ES-I3 (cell line): ENCODE measurements around the gene NKX2-3.
A peak's percentile ranks its signal among the peaks of the same experiment; 100 is the strongest.

Source experiments
- H3K36me3 ChIP-seq: 2 replicates; pipeline ENCODE4 v1.6.1; 2013; ENCODE audit warnings: mild to moderate bottlenecking, low read length, control low read depth, moderate library complexity; ENCODE audit not compliant: insufficient read depth
- H3K4me1 ChIP-seq: 2 replicates; pipeline ENCODE4 v1.6.1; 2013; ENCODE audit warnings: mild to moderate bottlenecking, control low read depth, low read length; ENCODE audit not compliant: insufficient read depth
- H3K9ac ChIP-seq: 2 replicates; pipeline ENCODE4 v1.6.1; 2013; ENCODE audit warnings: low read depth, mild to moderate bottlenecking, low read length, moderate library complexity
- H3K9me3 ChIP-seq: 2 replicates; pipeline ENCODE4 v1.6.1; 2013; ENCODE audit warnings: mild to moderate bottlenecking, low read length, moderate library complexity; ENCODE audit not compliant: control insufficient read depth, insufficient read depth

The NKX2-3 gene

GRCh38 chr10:99569253-99569939 lies 36.7 kb downstream of the NKX2-3 start:
- Histone ChIP-seq H3K9ac (peak overlapping the region; percentile 19; the same call in 1 of the 2 replicates), H3K4me1 (peaks cover 15% of the 10 kb centered on the region), H3K36me3 (no peaks in the 10 kb centered on the region), H3K9me3 (no peaks in the 10 kb centered on the region)

- Histone ChIP-seq H3K9ac (peak overlapping the region; percentile 10; the same call in 1 of the 2 replicates), H3K9me3 (no peaks in the 10 kb centered on the region), H3K36me3 (no peaks in the 10 kb centered on the region), H3K4me1 (peaks cover 15% of the 10 kb centered on the region)
Measured at GRCh38 chr10:99569961-99570360, 37.2 kb downstream of the NKX2-3 start.

- Histone ChIP-seq H3K9ac (no peak overlapping the region), H3K36me3 (no peaks in the 10 kb centered on the region), H3K4me1 (peaks cover 15% of the 10 kb centered on the region), H3K9me3 (no peaks in the 10 kb centered on the region)
Measured at GRCh38 chr10:99571816-99572215, 39.1 kb downstream of the NKX2-3 start.

- H3K4me1 ChIP-seq, result peaks cover 11% of the 10 kb centered on the region
- H3K9ac ChIP-seq, result no peak overlapping the region
- no peaks in the 10 kb centered on the region for H3K9me3 ChIP-seq
- H3K36me3 ChIP-seq, result no peaks in the 10 kb centered on the region
Measured at GRCh38 chr10:99573790-99574189, 41.0 kb downstream of the NKX2-3 start.

GRCh38 chr10:99579971-99580370 lies 47.2 kb downstream of the NKX2-3 start:
- Histone ChIP-seq H3K4me1 (peaks cover 11% of the 10 kb centered on the region; the same call in 1 of the 2 replicates), H3K9ac (no peak overlapping the region), H3K9me3 (no peaks in the 10 kb centered on the region), H3K36me3 (no peaks in the 10 kb centered on the region)

GRCh38 chr10:99582255-99582770 lies 49.6 kb downstream of the NKX2-3 start:
- Histone ChIP-seq H3K9me3 (no peaks in the 10 kb centered on the region), H3K36me3 (no peaks in the 10 kb centered on the region), H3K4me1 (peaks cover 11% of the 10 kb centered on the region; the same call in 1 of the 2 replicates), H3K9ac (no peak overlapping the region)

- Histone ChIP-seq H3K4me1 (peaks cover 11% of the 10 kb centered on the region; the same call in 1 of the 2 replicates), H3K36me3 (no peaks in the 10 kb centered on the region), H3K9ac (no peak overlapping the region), H3K9me3 (no peaks in the 10 kb centered on the region)
Measured at GRCh38 chr10:99583687-99584086, 50.9 kb downstream of the NKX2-3 start.
